Skeletal muscle satellite cell (primary cell): Measurements from ENCODE around the gene MAML3.

Experiments
- H3K27me3 ChIP-seq: 2 replicates; pipeline ENCODE4 v1.7.0; 2013; ENCODE audit warnings: low read length; ENCODE audit not compliant: control insufficient read depth, insufficient read depth
- H3K36me3 ChIP-seq: 2 replicates; pipeline ENCODE4 v1.7.0; 2013; ENCODE audit warnings: mild to moderate bottlenecking, control low read depth, low read length; ENCODE audit not compliant: insufficient read depth
- H3K4me1 ChIP-seq: 2 replicates; pipeline ENCODE4 v1.7.0; 2013; ENCODE audit warnings: low read length; ENCODE audit not compliant: control insufficient read depth, insufficient read depth
- H3K4me2 ChIP-seq: 2 replicates; pipeline ENCODE4 v1.7.0; 2013; ENCODE audit warnings: mild to moderate bottlenecking, low read length
- H3K4me3 ChIP-seq: 2 replicates; pipeline ENCODE4 v1.7.0; 2013; ENCODE audit warnings: low read length
- H3K9ac ChIP-seq: 2 replicates; pipeline ENCODE4 v1.7.0; 2013; ENCODE audit warnings: mild to moderate bottlenecking, low read depth, low read length, moderate library complexity
- H3K9me3 ChIP-seq: replicated peaks from 2 replicates; pipeline ENCODE4 v1.7.0; 2013; ENCODE audit warnings: mild to moderate bottlenecking, control low read depth, low read length

The MAML3 gene

DNA sequence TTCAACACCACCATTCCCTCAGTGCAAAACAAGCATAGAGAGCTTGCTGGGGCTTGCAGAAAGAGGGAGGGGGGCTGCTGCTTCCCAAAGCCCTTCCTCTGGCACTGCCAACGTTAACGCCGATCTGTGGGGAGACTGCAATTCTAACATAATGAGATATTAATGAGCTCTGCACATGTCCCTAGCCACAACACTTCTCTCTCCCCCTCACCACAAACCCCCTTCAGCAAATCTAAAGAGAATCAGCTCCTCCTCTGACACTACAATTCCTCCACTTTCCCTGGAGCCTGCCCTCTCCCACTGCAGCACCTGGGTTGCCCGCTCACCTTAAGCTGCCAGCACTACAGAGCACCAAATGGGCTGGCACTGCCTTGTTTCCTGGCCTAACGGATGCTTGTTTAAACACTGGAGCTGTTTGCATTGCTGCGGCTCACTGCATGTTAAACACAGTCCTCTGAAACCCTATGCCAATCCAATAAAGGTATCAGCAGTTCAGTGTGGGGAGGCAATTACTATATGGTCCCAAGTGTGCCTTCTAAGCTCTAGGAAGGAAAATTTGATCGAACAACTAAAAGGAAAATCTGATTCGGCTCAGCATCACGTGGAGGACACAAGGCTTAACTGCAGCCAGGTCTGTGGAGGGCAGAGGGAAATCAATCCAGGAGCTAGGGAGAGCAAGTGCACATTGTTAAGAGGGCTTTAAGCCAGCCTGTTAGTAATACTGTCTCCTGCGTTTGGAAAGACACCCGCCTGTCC is 232.4 kb downstream of the MAML3 start:
- Histone ChIP-seq H3K9ac (no peak overlapping the region), H3K4me1 (peaks cover 22% of the 10 kb centered on the region), H3K9me3 (no peaks in the 10 kb centered on the region), H3K4me2 (no peak overlapping the region), H3K4me3 (no peak overlapping the region), H3K36me3 (no peaks in the 10 kb centered on the region), H3K27me3 (no peaks in the 10 kb centered on the region)

DNA sequence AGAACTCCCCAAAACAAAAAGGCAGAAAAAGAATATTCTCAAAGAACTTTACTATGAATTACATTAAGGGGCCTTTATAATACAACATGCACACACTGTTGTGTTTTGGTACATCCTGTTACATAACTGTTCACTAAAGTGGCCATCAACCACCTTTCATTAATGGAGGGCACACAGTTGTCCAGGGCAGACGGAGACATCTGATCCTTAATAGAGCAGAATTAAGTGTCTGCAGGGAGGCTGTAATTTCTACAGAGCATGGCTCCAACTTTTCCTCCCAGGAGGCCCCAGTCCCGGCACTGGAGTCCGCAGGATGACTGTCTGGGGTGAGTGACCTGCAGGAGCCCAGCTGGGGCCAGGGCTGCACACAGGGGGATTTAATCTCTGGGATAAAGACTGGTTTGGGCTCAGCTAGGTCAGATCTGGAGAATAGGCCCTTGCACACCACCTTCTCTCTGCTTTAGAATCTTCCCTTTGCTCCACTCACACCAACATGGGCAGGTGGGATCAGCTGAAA is 233.4 kb downstream of the MAML3 start:
- Histone ChIP-seq H3K9ac (no peak overlapping the region), H3K4me3 (no peak overlapping the region), H3K4me1 (peaks cover 22% of the 10 kb centered on the region), H3K36me3 (no peaks in the 10 kb centered on the region), H3K4me2 (no peak overlapping the region), H3K9me3 (no peaks in the 10 kb centered on the region), H3K27me3 (peaks cover 4% of the 10 kb centered on the region)

DNA sequence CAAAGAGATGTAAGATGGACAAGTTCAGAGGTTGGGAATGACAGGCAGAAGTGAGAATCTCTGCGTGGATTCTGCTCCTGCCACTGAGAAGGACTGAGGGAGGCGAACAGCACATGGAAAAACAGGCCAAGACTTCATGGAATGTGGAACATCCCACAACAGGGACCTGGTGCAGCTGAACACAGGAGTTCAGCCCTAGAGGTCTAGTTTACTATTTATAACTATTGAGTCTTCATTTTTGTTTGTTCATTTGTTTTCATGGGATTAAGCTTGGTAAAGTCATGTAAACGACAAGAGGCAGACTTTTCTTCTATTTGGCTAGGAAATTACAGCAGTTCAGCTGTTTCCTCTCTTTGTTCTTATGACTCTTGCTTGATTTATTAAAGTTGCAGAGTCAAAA is 234.5 kb downstream of the MAML3 start:
- Histone ChIP-seq H3K4me3 (no peak overlapping the region), H3K9ac (no peak overlapping the region)

DNA sequence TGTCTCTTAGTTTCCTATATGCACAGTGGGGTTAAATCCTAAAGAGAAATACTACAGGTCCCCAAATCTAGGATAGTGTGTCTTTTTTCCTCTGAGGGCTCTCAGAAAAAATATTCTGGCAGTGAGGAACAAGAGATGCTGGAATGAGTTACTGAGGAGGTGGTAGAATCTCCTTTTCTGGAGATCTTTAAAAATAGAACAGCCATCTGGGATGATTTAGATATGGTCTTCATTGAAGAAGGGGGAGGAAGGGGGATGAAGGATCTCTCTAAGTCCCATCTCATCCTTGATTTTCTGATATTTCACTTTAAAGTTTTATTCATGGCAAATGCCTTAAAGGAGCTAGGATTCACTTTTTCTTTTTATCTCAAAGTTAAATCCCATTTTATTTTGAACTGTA is 235.0 kb downstream of the MAML3 start:
- H3K27me3 ChIP-seq = peaks cover 13% of the 10 kb centered on the region
- no peak overlapping the region for H3K4me2 ChIP-seq
- H3K9me3 ChIP-seq = no peaks in the 10 kb centered on the region
- no peaks in the 10 kb centered on the region for H3K36me3 ChIP-seq
- H3K9ac ChIP-seq = no peak overlapping the region
- no peak overlapping the region for H3K4me3 ChIP-seq
- H3K4me1 ChIP-seq = peaks cover 22% of the 10 kb centered on the region

More for the DNA sequence above, 234.5 kb downstream of the MAML3 start:
- Histone ChIP-seq H3K27me3 (peaks cover 13% of the 10 kb centered on the region), H3K36me3 (no peaks in the 10 kb centered on the region), H3K4me2 (no peak overlapping the region), H3K9me3 (no peaks in the 10 kb centered on the region), H3K4me1 (peaks cover 22% of the 10 kb centered on the region)

DNA sequence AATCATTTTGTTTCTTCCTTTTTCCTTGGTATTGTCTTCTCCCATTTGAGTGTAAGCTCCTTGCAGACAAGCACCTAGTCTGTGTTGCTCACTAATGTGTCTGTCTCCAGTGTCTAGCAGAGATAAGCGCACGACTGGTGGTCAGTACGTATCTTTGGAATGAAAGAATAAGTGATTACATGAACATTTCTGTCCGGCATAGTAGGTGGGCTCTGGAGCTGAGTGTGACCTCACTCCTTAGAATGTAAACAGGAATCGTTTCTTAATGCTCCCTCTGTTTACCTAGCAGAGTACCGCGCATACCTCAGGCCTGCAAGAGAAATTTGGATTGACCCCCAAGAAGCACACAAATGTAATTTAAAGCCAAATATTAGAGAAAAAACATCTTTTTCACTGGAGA is 235.4 kb downstream of the MAML3 start:
- Histone ChIP-seq H3K4me2 (no peak overlapping the region), H3K27me3 (peaks cover 13% of the 10 kb centered on the region), H3K4me1 (peaks cover 26% of the 10 kb centered on the region), H3K4me3 (no peak overlapping the region), H3K36me3 (no peaks in the 10 kb centered on the region), H3K9me3 (no peaks in the 10 kb centered on the region), H3K9ac (no peak overlapping the region)

DNA sequence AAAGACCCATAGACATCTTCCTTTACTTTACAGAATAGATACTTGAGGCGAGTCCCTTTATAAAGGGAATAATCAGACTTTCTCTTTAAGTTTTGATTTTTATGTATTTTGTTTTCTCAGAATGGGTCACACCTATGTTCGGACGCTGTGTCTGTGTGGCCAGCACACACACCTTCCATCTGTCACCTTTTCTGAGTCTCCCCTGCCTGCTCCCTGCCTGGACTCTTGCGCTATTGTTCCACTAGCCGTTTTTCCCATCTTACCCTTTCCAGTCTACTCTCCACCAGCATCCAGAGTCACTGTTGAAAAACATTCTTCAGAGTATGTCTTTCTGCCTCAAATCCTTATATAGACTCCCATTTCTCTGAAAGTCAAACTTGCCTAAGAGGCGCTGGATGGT is 236.1 kb downstream of the MAML3 start:
- H3K9me3 ChIP-seq = no peaks in the 10 kb centered on the region
- no peak overlapping the region for H3K4me2 ChIP-seq
- H3K4me1 ChIP-seq = peaks cover 30% of the 10 kb centered on the region
- H3K36me3 ChIP-seq = no peaks in the 10 kb centered on the region
- H3K4me3 ChIP-seq = no peak overlapping the region
- peaks cover 13% of the 10 kb centered on the region for H3K27me3 ChIP-seq
- no peak overlapping the region for H3K9ac ChIP-seq

DNA sequence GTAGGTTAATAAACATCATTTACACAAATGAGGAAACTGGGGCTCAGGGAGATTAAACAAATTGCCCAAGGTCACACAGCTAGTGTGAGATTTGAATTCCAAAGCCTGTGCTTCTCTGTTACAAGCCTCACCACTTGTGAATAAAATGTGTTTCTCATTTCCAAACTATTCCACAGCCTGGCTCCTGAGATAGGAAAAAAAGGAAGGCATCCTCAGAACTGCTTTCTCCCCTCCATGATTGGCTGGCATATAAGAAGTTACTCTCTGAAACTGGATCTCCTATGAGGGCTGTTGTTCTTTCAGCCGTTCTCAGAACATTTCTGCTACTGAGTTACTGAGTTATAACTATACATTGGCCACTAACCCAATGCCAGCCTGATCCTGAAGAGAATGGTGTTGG is 237.9 kb downstream of the MAML3 start:
- Histone ChIP-seq H3K9ac (no peak overlapping the region), H3K4me2 (no peak overlapping the region), H3K4me3 (no peak overlapping the region), H3K36me3 (no peaks in the 10 kb centered on the region), H3K4me1 (peaks cover 23% of the 10 kb centered on the region), H3K9me3 (no peaks in the 10 kb centered on the region), H3K27me3 (peaks cover 16% of the 10 kb centered on the region)

DNA sequence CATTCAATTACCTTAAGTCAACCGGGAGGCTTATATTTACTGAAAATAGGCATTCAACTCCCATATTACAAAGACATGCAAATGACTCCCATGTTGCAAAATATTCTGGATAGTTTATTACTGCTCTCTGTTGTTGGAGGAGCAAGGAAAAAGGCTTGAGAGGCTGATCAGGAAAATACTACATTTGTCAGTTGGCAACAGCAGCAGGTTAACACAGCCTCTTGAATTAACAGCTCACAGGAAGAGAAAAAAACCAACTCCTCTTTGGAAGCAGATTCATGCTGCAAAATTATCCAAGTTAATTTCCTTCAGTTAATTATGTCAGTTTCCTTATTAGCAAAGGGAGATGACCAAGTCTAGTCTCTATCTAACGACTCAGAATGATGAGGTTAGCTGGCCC is 238.9 kb downstream of the MAML3 start:
- Histone ChIP-seq H3K4me1 (peaks cover 21% of the 10 kb centered on the region), H3K36me3 (no peaks in the 10 kb centered on the region), H3K9ac (no peak overlapping the region), H3K27me3 (peaks cover 16% of the 10 kb centered on the region), H3K4me3 (no peak overlapping the region), H3K9me3 (no peaks in the 10 kb centered on the region), H3K4me2 (no peak overlapping the region)

DNA sequence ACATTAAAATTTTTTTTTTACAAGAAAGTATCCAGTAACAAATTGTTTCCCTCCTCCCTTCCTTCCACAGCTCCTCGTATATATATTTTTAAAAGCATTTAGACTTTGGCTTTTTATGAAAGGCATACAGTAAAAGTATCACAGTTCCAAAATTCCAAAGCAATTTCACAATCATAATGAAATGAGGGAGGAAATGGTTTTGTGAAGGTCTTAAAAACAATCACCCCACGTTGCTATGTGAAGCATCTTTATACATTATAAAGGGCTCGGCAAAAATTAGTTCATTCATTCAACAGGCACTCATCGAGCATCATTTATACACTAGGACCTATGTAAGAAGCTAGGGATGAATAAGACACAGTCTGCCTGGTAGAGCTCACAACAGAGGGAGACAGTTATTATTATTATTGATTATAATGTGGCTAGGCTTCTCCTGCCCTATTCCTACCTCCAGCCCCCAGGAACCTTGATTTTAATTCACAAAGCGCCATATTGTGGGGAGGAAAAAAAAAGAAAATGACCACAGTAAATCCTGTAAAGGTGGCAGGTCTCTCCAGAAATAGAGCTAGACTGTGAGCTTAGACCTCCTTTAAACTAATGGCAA is 239.9 kb downstream of the MAML3 start:
- Histone ChIP-seq H3K4me2 (no peak overlapping the region), H3K9me3 (no peaks in the 10 kb centered on the region), H3K4me3 (no peak overlapping the region), H3K4me1 (peaks cover 12% of the 10 kb centered on the region), H3K36me3 (no peaks in the 10 kb centered on the region), H3K9ac (no peak overlapping the region), H3K27me3 (peaks cover 16% of the 10 kb centered on the region)

DNA sequence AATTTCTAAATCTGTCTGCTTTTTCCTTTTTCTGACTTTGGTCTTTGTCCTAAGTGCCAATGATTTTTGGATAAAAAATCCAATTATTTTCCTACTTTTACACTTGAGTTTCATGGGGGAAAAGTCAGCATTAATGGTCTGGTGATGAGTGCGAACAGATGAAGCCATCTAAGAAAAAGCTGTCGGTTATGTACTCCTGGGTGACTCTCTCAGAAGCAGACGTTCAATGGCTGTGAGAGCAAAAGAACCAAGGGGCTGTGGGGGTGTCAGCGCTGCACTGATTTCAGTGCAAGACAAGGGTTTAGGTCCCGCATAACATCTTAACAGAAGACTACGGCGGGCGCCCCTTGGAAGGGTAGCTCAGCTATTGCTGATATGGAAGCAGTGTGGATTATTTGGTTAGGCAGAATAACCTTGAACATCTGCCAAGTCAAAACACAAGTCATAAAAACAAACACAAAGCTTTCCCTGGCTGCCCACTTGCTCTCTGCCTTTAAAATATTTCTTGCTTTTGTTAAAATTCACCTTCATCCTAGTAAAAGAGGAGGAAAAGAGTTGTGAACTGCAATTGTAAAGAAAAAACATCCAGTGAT is 240.5 kb downstream of the MAML3 start:
- H3K9ac ChIP-seq = no peak overlapping the region
- peaks cover 16% of the 10 kb centered on the region for H3K27me3 ChIP-seq
- no peaks in the 10 kb centered on the region for H3K36me3 ChIP-seq
- no peak overlapping the region for H3K4me2 ChIP-seq
- H3K9me3 ChIP-seq = no peaks in the 10 kb centered on the region
- H3K4me3 ChIP-seq = no peak overlapping the region
- H3K4me1 ChIP-seq = peaks cover 8% of the 10 kb centered on the region

DNA sequence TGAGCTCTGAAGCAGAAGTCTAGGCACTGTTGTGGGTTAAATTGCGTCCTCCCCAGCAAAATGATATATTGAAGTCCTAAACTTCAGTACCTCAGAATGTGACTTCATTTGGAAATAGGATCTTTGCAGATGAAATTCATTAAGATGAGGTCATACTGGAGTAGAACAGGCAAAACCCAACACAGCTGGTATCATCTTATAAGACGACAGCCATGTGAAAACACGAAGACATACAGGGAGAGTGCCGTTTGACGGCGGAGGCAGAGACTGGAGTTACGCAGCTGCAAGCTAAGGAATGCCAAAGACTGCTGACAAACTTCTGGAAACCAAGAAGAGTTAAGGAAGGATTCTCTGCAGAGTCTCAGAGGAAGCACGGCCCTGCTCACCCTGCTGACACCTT is 241.5 kb downstream of the MAML3 start:
- H3K36me3 ChIP-seq = no peaks in the 10 kb centered on the region
- no peak overlapping the region for H3K9ac ChIP-seq
- no peaks in the 10 kb centered on the region for H3K9me3 ChIP-seq
- no peak overlapping the region for H3K4me2 ChIP-seq
- no peak overlapping the region for H3K4me3 ChIP-seq
- peaks cover 8% of the 10 kb centered on the region for H3K4me1 ChIP-seq
- H3K27me3 ChIP-seq = peaks cover 16% of the 10 kb centered on the region
